IMR-90 (cell line): Measurements from ENCODE around the gene LCE6A. TPM values are rescaled to one million over a fixed set of nuclear protein-coding genes. Genes with fewer than 3 reads are reported as not detected.

Source experiments
- ATAC-seq: fragments of 200-7000 bp; cut with Tn5 transposase; 2 replicates; pipeline ENCODE4 v1.9.1; 2020; ENCODE audit warnings: low read depth, mild to moderate bottlenecking, moderate library complexity
- BruUV-seq: library from RNA; stranded (reverse); fragments of 400-500 nt; replicated peaks from 2 replicates; lab custom pipeline; 2021; lab: Mats Ljungman, UMichigan
- CTCF ChIA-PET: fragments of 300-600 bp; formaldehyde crosslinking; extraction: SDS; loops from one replicate; lab custom pipeline; 2021; ENCODE audit warnings: antibody characterized with exemption; lab: Yijun Ruan, JAX
- POLR2A ChIA-PET: fragments of 300-600 bp; sonication (Branson Sonifier 250); formaldehyde crosslinking; loops from one replicate; lab custom pipeline; 2022; ENCODE audit warnings: antibody characterized with exemption; ENCODE audit not compliant: unreplicated experiment; lab: Charles Lee
- DNase-seq: peaks from one replicate; pipeline ENCODE4 v3.0.0; 2013
- H2AFZ ChIP-seq: replicated peaks from 2 replicates; pipeline ENCODE3; 2013; ENCODE audit warnings: low read length, mild to moderate bottlenecking; ENCODE audit not compliant: poor library complexity
- H2AK5ac ChIP-seq: 2 replicates; pipeline ENCODE4 v1.6.1; 2013; ENCODE audit warnings: low read depth, low read length, inconsistent platforms
- H2AK9ac ChIP-seq: replicated peaks from 2 replicates; pipeline ENCODE3; 2013; ENCODE audit warnings: mild to moderate bottlenecking, low read depth, low read length, moderate library complexity; ENCODE audit not compliant: poor library complexity
- H2BK120ac ChIP-seq: 2 replicates; pipeline ENCODE4 v1.6.1; 2013; ENCODE audit warnings: low read depth, low read length, inconsistent platforms
- H2BK15ac ChIP-seq: 3 replicates; pipeline ENCODE4 v1.6.1; 2013; ENCODE audit warnings: low read depth, low read length, inconsistent platforms
- H2BK20ac ChIP-seq: 2 replicates; pipeline ENCODE4 v1.6.1; 2013; ENCODE audit warnings: low read depth, mild to moderate bottlenecking, inconsistent platforms, low read length, moderate library complexity
- H2BK5ac ChIP-seq: 2 replicates; pipeline ENCODE4 v1.6.1; 2013; ENCODE audit warnings: mild to moderate bottlenecking, low read depth, low read length, inconsistent platforms; ENCODE audit not compliant: poor library complexity, severe bottlenecking
- H3K14ac ChIP-seq: replicated peaks from 2 replicates; pipeline ENCODE4 v1.6.1; 2013; ENCODE audit warnings: low read depth, low read length, inconsistent platforms
- H3K18ac ChIP-seq: 2 replicates; pipeline ENCODE4 v1.6.1; 2013; ENCODE audit warnings: low read depth, low read length, control low read depth
- H3K23ac ChIP-seq: 2 replicates; pipeline ENCODE4 v1.6.1; 2013; ENCODE audit warnings: low read depth, low read length, inconsistent platforms
- H3K27ac ChIP-seq: 2 replicates; pipeline ENCODE4 v1.5.1; 2013; ENCODE audit warnings: mild to moderate bottlenecking, control low read depth, low read length; ENCODE audit not compliant: insufficient read depth
- H3K27me3 ChIP-seq: 2 replicates; pipeline ENCODE4 v1.6.1; 2013; ENCODE audit warnings: low read length; ENCODE audit not compliant: control insufficient read depth, insufficient read depth
- H3K36me3 ChIP-seq: 2 replicates; pipeline ENCODE4 v1.6.1; 2013; ENCODE audit warnings: low read length, mixed read lengths; ENCODE audit not compliant: control insufficient read depth, insufficient read depth
- H3K4ac ChIP-seq: 2 replicates; pipeline ENCODE4 v1.6.1; 2013; ENCODE audit warnings: low read depth, low read length, inconsistent platforms
- H3K4me1 ChIP-seq: 2 replicates; pipeline ENCODE4 v1.6.1; 2013; ENCODE audit warnings: low read length, mixed read lengths; ENCODE audit not compliant: control insufficient read depth, insufficient read depth
- H3K4me2 ChIP-seq: 2 replicates; pipeline ENCODE4 v1.6.1; 2013; ENCODE audit warnings: low read depth, mild to moderate bottlenecking, control low read depth, low read length, moderate library complexity
- H3K4me3 ChIP-seq: 2 replicates; pipeline ENCODE4 v1.5.1; 2013; ENCODE audit warnings: low read depth, mild to moderate bottlenecking, control low read depth, low read length, moderate library complexity; ENCODE audit not compliant: insufficient read depth
- H3K56ac ChIP-seq: 2 replicates; pipeline ENCODE4 v1.6.1; 2013; ENCODE audit warnings: low read length, inconsistent platforms; ENCODE audit not compliant: insufficient read depth; ENCODE audit errors: extremely low read depth
- H3K79me1 ChIP-seq, 2 experiments: 2 replicates each; pipeline ENCODE4 v1.6.1; 2013; ENCODE audit warnings: low read length in 2 of 2, inconsistent platforms in 1 of 2, low read depth in 1 of 2
- H3K9ac ChIP-seq: 2 replicates; pipeline ENCODE4 v1.6.1; 2013; ENCODE audit warnings: low read depth, low read length, control low read depth
- H3K9me1 ChIP-seq: 2 replicates; pipeline ENCODE4 v1.6.1; 2013; ENCODE audit warnings: low read length, inconsistent platforms; ENCODE audit not compliant: insufficient read depth
- H3K9me3 ChIP-seq: 2 replicates; pipeline ENCODE4 v1.6.1; 2013; ENCODE audit warnings: low read length; ENCODE audit not compliant: control insufficient read depth, insufficient read depth
- H4K20me1 ChIP-seq: 2 replicates; pipeline ENCODE4 v1.6.1; 2013; ENCODE audit warnings: low read length, inconsistent platforms; ENCODE audit not compliant: insufficient read depth
- H4K5ac ChIP-seq: 2 replicates; pipeline ENCODE4 v1.6.1; 2013; ENCODE audit warnings: mild to moderate bottlenecking, low read depth, low read length, control low read depth
- H4K8ac ChIP-seq, 2 experiments: 2 replicates each; pipeline ENCODE4 v1.6.1; 2013; ENCODE audit warnings: low read depth in 2 of 2, low read length in 2 of 2, control low read depth in 1 of 2, inconsistent platforms in 1 of 2
- H4K91ac ChIP-seq: 2 replicates; pipeline ENCODE4 v1.6.1; 2013; ENCODE audit warnings: low read depth, low read length, inconsistent platforms; ENCODE audit not compliant: insufficient read depth
- BHLHE40 ChIP-seq: fragments of 150-350 bp; IDR thresholded peaks from 2 replicates; pipeline ENCODE4 v1.6.1; 2016; ENCODE audit warnings: mild to moderate bottlenecking, low read depth, low read length
- CEBPB ChIP-seq: IDR thresholded peaks from 2 replicates; pipeline ENCODE4 v1.6.1; 2012; ENCODE audit warnings: low read depth, low read length, improper control_type of control experiment
- CHD1 ChIP-seq: IDR thresholded peaks from 2 replicates; pipeline ENCODE4 v1.6.1; 2012; ENCODE audit warnings: low read depth, low read length, improper control_type of control experiment
- CTCF ChIP-seq: conservative IDR thresholded peaks from 2 replicates; pipeline ENCODE4 v1.5.1; 2012; ENCODE audit warnings: mild to moderate bottlenecking, low read depth, low read length, improper control_type of control experiment
- ELK1 ChIP-seq: fragments of 150-350 bp; IDR thresholded peaks from 2 replicates; pipeline ENCODE4 v1.6.1; 2016; ENCODE audit warnings: low read depth, mild to moderate bottlenecking, low read length, moderate library complexity, borderline replicate concordance
- FOS ChIP-seq: fragments of 150-350 bp; IDR thresholded peaks from 2 replicates; pipeline ENCODE4 v1.6.1; 2016; ENCODE audit warnings: low read depth, low read length
- MAFK ChIP-seq: IDR thresholded peaks from 2 replicates; pipeline ENCODE4 v1.6.1; 2012; ENCODE audit warnings: low read depth, low read length, improper control_type of control experiment
- MAZ ChIP-seq: IDR thresholded peaks from 2 replicates; pipeline ENCODE4 v1.6.1; 2012; ENCODE audit warnings: low read depth, mild to moderate bottlenecking, low read length, improper control_type of control experiment, moderate library complexity, borderline replicate concordance
- MXI1 ChIP-seq: IDR thresholded peaks from 2 replicates; pipeline ENCODE4 v1.6.1; 2012; ENCODE audit warnings: low read depth, mild to moderate bottlenecking, low read length, moderate library complexity, borderline replicate concordance
- NFE2L2 ChIP-seq: fragments of 150-350 bp; IDR thresholded peaks from 2 replicates; pipeline ENCODE4 v1.6.1; 2016; ENCODE audit warnings: low read depth, mild to moderate bottlenecking, low read length
- POLR2A ChIP-seq: IDR thresholded peaks from 2 replicates; pipeline ENCODE4 v1.6.1; 2012; ENCODE audit warnings: mild to moderate bottlenecking, low read depth, low read length
- RAD21 ChIP-seq: IDR thresholded peaks from 2 replicates; pipeline ENCODE4 v1.6.1; 2012; ENCODE audit warnings: low read length, improper control_type of control experiment
- RCOR1 ChIP-seq: IDR thresholded peaks from 2 replicates; pipeline ENCODE4 v1.6.1; 2012; ENCODE audit warnings: mild to moderate bottlenecking, low read length, improper control_type of control experiment; ENCODE audit not compliant: insufficient replicate concordance
- RFX5 ChIP-seq: IDR thresholded peaks from 2 replicates; pipeline ENCODE4 v1.8.0; 2012; ENCODE audit warnings: low read depth, mild to moderate bottlenecking, low read length, moderate library complexity
- SMC3 ChIP-seq: fragments of 150-350 bp; IDR thresholded peaks from 2 replicates; pipeline ENCODE4 v1.6.1; 2016; ENCODE audit warnings: low read depth, mild to moderate bottlenecking, antibody characterized with exemption, low read length, moderate library complexity
- USF2 ChIP-seq: fragments of 150-350 bp; IDR thresholded peaks from 2 replicates; pipeline ENCODE4 v1.6.1; 2017; ENCODE audit warnings: mild to moderate bottlenecking, antibody characterized with exemption, low read length, low read depth
- WGBS, 2 experiments: methylation state at CpG; one replicate each; pipeline versions ENCODE4 v1.1.5 to v1.1.7; 2013; ENCODE audit warnings: missing lambda C conversion rate in 2 of 2; ENCODE audit not compliant: insufficient read length in 1 of 2; ENCODE audit errors: extremely low coverage in 2 of 2; 5-methylcytosine and 5-hydroxymethylcytosine counted together
- dilution Hi-C: fragments of 300-500 bp; cut with HindIII; formaldehyde crosslinking; loops from one replicate; pipeline ENCODE4 v1.14.3; 2018; ENCODE audit warnings: low sequenced_read_pairs; ENCODE audit not compliant: unreplicated experiment
- in situ Hi-C: fragments of 300-500 bp; cut with MboI; formaldehyde crosslinking; loops from 3 replicates; pipeline ENCODE4 v1.14.3; 2019; ENCODE audit warnings: low sequenced_read_pairs, inconsistent platforms, mixed read lengths
- intact Hi-C: fragments of 100-400 bp; cut with micrococcal nuclease; formaldehyde crosslinking; loops from 2 replicates; pipeline ENCODE4 v1.10.0; 2022
- polyA plus RNA-seq, 3 experiments: library from polyadenylated mRNA; depleted of rRNA; stranded (reverse); fragments of >200 nt; gene quantifications; 2 replicates each; pipeline ENCODE4 v1.2.3, GENCODE V29; 2012; ENCODE audit warnings: low replicate concordance in 1 of 3
- total RNA-seq: library from RNA; depleted of rRNA; stranded (reverse); fragments of >200 nt; gene quantifications from 2 replicates; pipeline ENCODE4 v1.2.3, GENCODE V29; 2012

LCE6A gene
- total and polyA plus RNA-seq, 2 of the 4 experiments (the other 2 are of a cell fraction), result not detected

- no peak for ATAC-seq
These were observed 35.4 kb downstream of the LCE6A start, which contains the start of gene SMCP for GRCh38 chr1:152878042-152878441. SMCP (plus strand) TSS chr1:152878322; CDS start chr1:152884423, 6,101 bp downstream.

More at GRCh38 chr1:152878042-152878441, 35.4 kb downstream of the LCE6A start, which contains the start of gene SMCP:
- no peaks in the 10 kb centered on the region for H3K4me1 ChIP-seq
- BruUV-seq, result no TSS peak
- dilution Hi-C loops (no loop called here), intact Hi-C loops (no loop called here), in situ Hi-C loops (no loop called here)
- ChIA-PET POLR2A (no interaction called here), CTCF (no interaction called here)
- H2AK9ac ChIP-seq, result no peak within 1 kb of the TSS
- H3K9me3 ChIP-seq, result no peaks in the 10 kb centered on the region
- H2BK5ac ChIP-seq, result no peak within 1 kb of the TSS
- H3K18ac ChIP-seq, result no peak within 1 kb of the TSS
- no peak within 1 kb of the TSS for H3K9ac ChIP-seq
- no peak within 1 kb of the TSS for H2AFZ ChIP-seq
- no peak within 1 kb of the TSS for H2BK15ac ChIP-seq
- no peak within 1 kb of the TSS for H3K56ac ChIP-seq
- H4K8ac ChIP-seq, result no peak within 1 kb of the TSS
- no peak within 1 kb of the TSS for H3K23ac ChIP-seq
- no CpG with 5 or more reads among the region's 1 CpG for WGBS, 2 experiments
- H3K36me3 ChIP-seq, result no peaks in the 10 kb centered on the region
- H3K14ac ChIP-seq, result no peak within 1 kb of the TSS
- no peak within 1 kb of the TSS for H3K27ac ChIP-seq
- no peaks in the 10 kb centered on the region for H3K79me1 ChIP-seq
- no peak within 1 kb of the TSS for H3K4me2 ChIP-seq
- H2BK120ac ChIP-seq, result no peak within 1 kb of the TSS
- H4K20me1 ChIP-seq, result no peaks in the 10 kb centered on the region
- TF ChIP-seq RFX5 (no peak), CEBPB (no peak), RAD21 (no peak), RCOR1 (no peak), NFE2L2 (no peak), POLR2A (no peak), BHLHE40 (no peak), SMC3 (no peak), MAZ (no peak), CTCF (no peak), CHD1 (no peak), FOS (no peak), USF2 (no peak), MXI1 (no peak), MAFK (no peak), ELK1 (no peak)
- no peaks in the 10 kb centered on the region for H3K9me1 ChIP-seq
- H3K4ac ChIP-seq, result no peak within 1 kb of the TSS
- no peak within 1 kb of the TSS for H4K5ac ChIP-seq
- no peak within 1 kb of the TSS for H4K91ac ChIP-seq
- H3K27me3 ChIP-seq, result no peaks in the 10 kb centered on the region
- DNase-seq, result no peak
- H2BK20ac ChIP-seq, result no peak within 1 kb of the TSS
- H2AK5ac ChIP-seq, result no peak within 1 kb of the TSS
- no peak within 1 kb of the TSS for H3K4me3 ChIP-seq
